HG03095 (cell line): ENCODE results near the gene CRTC2.

Experiments used
- ATAC-seq: cut with Tn5 transposase; IDR thresholded peaks from one replicate; pipeline ENCODE4 v1.9.1; 2021; ENCODE audit warnings: moderate library complexity; ENCODE audit not compliant: unreplicated experiment

Gene CRTC2

GRCh38 chr1:153973525-153973924 lies 15.1 kb upstream of the CRTC2 start:
- ATAC-seq, result no peak

- ATAC-seq, result no peak
Observed at GRCh38 chr1:153973071-153973470, 14.7 kb upstream of the CRTC2 start.

- no peak for ATAC-seq
Observed at GRCh38 chr1:153970346-153970745, 11.9 kb upstream of the CRTC2 start.

- ATAC-seq, result no peak
Observed at GRCh38 chr1:153968972-153969371, 10.6 kb upstream of the CRTC2 start.

GRCh38 chr1:153968408-153968807 lies 10.0 kb upstream of the CRTC2 start:
- ATAC-seq, result no peak

- no peak for ATAC-seq
Observed at GRCh38 chr1:153968000-153968363, 9.6 kb upstream of the CRTC2 start.

- ATAC-seq, result peak; percentile 58
Observed at GRCh38 chr1:153967107-153967999, 8.9 kb upstream of the CRTC2 start, which contains the start of gene CREB3L4. CREB3L4 (plus strand) TSS chr1:153967902; CDS start chr1:153968526, 624 bp downstream.

- no peak for ATAC-seq
Observed at GRCh38 chr1:153963850-153964331, 5.5 kb upstream of the CRTC2 start.

- peak; percentile 44 for ATAC-seq
Observed at GRCh38 chr1:153963030-153963849, 4.8 kb upstream of the CRTC2 start, which contains the start of gene SLC39A1. SLC39A1 (minus strand) TSS chr1:153963537; CDS start chr1:153962715, 822 bp downstream.

GRCh38 chr1:153962088-153963029 lies 3.9 kb upstream of the CRTC2 start:
- ATAC-seq, result no peak

- ATAC-seq, result no peak
Observed at GRCh38 chr1:153961421-153961820, 3.0 kb upstream of the CRTC2 start.

GRCh38 chr1:153960206-153960605 lies 1.8 kb upstream of the CRTC2 start:
- no peak for ATAC-seq

- ATAC-seq, result no peak
Observed at GRCh38 chr1:153959454-153959853, 1.0 kb upstream of the CRTC2 start.

- no peak for ATAC-seq
Observed at GRCh38 chr1:153958961-153959260, 499 bp upstream of the CRTC2 start.

GRCh38 chr1:153957744-153958110 lies 685 bp downstream of the CRTC2 start:
- no peak for ATAC-seq

- ATAC-seq, result no peak
Observed at GRCh38 chr1:153956997-153957715, 1.3 kb downstream of the CRTC2 start.

- ATAC-seq, result no peak
Observed at GRCh38 chr1:153954826-153955225, 3.6 kb downstream of the CRTC2 start.

GRCh38 chr1:153953859-153954365 lies 4.5 kb downstream of the CRTC2 start:
- no peak for ATAC-seq

GRCh38 chr1:153951801-153952200 lies 6.6 kb downstream of the CRTC2 start:
- ATAC-seq, result no peak

GRCh38 chr1:153951183-153951582 lies 7.2 kb downstream of the CRTC2 start:
- ATAC-seq, result no peak
